Cortex of kidney (tissue), 1 donor: ENCODE data around the gene ACTN4.
"Not testable (repeated sequence)": the region's sequence is repeated elsewhere in the genome, so short reads cannot be mapped to it uniquely, and the experiment has no call there.

Source experiments
- DNase-seq: peaks from one replicate; lab custom pipeline; 2025; lab: John Stamatoyannopoulos, UW

ACTN4 gene

DNA sequence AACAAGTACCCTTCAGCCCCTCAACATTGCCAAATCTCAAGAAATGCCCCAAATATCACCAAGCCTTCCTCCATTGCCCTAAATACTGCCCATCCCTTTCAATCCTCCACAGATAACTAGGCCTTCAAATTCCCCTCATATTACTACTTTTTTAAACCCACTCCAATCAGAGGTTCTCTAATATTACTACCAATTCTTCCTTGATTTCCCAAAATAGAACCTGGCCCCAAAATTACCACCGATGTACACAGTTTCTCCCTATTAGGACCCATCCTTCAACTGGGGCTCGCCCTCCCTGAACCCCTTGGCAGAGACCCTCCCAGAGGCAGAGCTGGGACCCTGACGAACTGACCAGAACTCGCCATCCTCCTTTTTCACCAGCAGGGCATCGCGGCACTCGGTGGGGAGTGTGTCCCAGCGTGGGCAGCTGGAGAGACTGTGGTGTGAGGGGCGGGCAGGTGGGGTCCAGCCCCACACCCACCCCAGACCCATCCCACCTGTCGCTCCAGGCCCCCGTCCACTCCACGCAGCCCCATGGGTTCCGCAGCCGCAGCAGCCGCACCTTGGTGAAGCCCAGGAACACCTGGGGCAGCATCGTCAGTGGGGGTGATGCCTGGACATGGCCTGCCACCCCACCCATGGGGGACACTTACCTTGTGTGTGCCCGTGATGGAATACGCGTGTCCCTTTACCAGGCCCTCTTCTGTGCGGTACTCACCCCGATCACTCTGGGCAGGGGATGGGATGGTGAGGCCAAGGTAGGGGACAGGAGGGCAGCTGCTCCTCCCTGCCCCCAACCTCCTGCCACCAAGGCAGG lies 90.7 kb downstream of the ACTN4 start:
- DNase-seq: no peak

GRCh38 chr19:38739440-38740256 lies 92.2 kb downstream of the ACTN4 start:
- no peak for DNase-seq

DNA sequence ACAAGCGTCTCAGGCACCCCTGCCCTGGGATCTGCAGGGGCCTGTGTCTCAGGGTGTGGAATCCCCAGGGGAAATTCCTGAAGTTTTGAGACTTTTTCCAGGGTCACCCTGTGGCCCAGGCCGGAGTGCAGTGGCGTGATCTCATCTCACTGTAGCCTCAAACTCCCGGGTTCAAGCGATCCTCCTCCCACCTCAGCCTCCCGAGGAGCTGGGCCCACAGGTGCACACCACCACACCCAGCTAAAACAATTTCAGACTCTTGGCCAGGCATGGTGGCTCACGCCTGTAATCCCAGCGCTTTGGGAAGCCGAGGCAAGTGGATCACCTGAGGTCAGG lies 92.8 kb downstream of the ACTN4 start:
- DNase-seq: no peak

GRCh38 chr19:38740932-38741331 lies 93.5 kb downstream of the ACTN4 start:
- no peak for DNase-seq

DNA sequence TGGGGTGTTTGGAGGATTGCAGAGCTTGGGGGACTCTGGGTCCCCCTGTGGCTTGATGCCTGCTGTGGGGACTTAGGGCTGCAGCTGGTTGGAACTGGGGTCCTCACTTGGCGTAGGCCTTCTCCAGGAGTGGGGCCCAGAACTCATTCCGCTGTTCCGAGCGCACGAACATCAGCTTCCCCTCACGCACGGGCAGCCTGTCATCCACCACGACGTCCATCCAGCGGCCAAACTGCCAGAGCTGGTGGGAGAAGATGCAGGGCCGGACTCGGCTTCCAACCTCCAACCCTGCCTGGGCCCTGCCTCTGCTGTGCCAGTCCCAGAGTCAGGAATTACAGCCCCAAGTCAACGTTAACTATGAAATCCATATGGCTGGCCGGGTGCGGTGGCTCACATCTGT lies 94.2 kb downstream of the ACTN4 start:
- DNase-seq: no peak

DNA sequence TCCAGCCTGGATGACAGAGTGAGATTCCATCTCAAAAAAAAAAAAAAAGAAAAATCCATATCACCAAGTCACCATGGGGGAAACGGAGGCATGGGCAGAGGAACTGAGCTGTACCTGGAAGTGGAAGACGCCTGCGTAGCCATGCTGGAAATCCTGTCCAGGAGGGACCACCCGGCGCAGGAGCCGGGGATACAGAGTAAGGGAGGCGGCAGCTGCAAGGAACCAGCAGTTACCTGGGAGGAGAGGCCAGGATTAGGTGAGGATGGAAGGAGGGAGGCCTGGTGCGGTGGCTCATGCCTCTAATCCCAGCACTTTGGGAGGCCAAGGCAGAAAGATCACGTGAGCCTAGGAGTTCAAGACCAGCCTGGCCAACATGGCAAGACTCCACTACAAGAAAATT lies 94.8 kb downstream of the ACTN4 start:
- no peak for DNase-seq

GRCh38 chr19:38742906-38743305 lies 95.5 kb downstream of the ACTN4 start:
- DNase-seq: no peak

GRCh38 chr19:38743394-38744297 lies 96.2 kb downstream of the ACTN4 start:
- no peak for DNase-seq

- no peak for DNase-seq
These were observed 96.8 kb downstream of the ACTN4 start, which contains the start of gene CAPN12 for GRCh38 chr19:38744298-38744681. Gene CAPN12 (minus strand): TSS chr19:38744474. CDS start chr19:38744165, 309 bp downstream.

DNA sequence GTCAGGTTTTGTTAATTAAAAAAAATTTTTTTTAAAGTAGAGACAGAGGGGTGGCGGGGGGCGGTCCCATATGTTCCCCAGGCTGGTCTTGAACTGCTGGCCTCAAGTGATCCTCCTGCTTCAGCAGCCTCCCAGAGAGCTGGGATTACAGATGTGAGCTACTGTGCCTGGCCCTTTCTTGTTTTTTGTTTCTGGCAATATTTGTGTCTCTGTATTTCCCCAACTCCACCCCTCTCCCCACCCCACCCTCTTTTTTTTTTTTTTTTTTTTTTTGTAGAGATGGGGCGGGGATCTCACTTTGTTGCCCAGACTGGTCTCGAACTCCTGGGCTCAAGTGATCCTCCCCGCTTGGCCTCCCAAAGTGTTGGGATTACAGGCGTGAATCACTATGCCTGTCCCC lies 97.4 kb downstream of the ACTN4 start:
- no peak for DNase-seq

- DNase-seq: no peak
These were observed 97.9 kb downstream of the ACTN4 start for GRCh38 chr19:38745316-38745715.

GRCh38 chr19:38753783-38754182 lies 106.3 kb downstream of the ACTN4 start:
- DNase-seq: not testable (repeated sequence)

GRCh38 chr19:38754196-38754595 lies 106.7 kb downstream of the ACTN4 start:
- not testable (repeated sequence) for DNase-seq

- DNase-seq: no peak
These were observed 112.1 kb downstream of the ACTN4 start for GRCh38 chr19:38759590-38760003.

DNA sequence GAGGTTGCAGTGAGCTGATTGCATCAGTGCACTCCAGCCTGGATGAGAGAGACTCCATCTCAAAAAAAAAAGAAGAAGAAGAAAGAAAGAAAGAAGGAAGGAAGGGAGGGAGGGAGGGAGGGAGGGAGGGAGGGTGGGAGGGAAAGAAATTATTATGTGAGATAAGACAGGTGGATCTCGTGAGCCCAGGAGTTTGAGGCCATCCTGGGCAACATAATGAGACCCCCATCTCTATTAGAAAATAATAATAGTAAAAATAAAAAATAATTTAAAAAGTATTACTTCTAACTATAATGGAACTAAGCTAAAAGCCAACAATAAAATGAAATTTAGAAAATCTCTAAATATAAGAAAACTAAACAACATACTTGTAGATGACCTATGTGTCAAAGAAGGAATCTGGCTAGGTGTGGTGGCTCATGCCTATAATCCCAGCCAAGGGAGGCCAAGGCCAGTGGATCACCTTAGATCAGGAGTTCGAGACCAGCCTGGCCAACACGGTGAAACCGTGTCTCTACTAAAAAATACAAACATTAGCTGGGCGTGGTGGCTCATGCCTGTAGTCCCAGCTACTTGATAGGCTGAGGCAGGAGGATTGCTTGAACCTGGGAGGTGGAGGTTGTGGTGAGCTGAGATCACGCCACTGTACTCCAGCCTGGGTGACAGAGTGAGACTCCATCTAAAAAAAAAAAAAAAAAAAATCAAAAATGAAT lies 113.5 kb downstream of the ACTN4 start:
- DNase-seq: not testable (repeated sequence)

DNA sequence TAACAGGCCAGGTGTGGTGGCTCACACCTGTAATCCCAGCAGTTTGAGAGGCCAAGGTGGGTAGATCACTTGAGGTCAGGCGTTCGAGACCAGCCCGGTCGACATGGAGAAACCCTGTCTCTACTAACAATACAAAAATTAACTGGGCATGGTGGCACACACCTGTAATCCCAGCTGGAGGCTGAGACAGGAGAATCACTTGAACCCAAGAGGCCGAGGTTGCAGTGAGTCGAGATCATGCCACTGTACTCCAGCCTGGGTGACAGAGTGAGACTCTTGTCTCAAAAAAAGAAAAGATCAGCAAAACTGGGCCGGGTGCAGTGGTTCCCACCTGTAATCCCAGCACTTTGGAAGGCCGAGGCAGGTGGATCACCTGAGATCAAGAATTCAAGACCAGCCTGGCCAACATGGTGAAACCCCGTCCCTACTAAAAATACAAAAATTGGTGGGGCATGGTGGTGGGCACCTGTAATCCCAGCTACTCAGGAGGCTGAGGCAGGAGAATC lies 114.5 kb downstream of the ACTN4 start:
- DNase-seq: not testable (repeated sequence)

DNA sequence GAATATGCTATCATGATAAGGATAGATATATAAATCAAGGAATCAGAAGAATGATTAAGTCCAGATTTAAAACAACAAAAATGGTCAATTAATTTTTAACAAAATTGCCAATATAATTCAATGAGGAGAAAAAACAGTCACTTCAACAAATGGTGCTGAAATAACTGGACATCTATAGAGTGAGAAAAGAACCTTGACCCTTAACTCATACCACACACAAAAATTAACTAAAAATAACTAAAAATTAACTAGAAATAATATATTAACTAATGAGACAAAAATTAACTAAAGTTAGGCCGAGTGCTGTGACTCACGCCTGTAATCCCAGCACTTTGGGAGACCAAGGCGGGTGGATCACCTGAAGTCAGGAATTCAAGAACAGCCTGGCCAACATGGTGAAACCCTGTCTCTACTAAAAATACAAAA lies 116.4 kb downstream of the ACTN4 start:
- DNase-seq: no peak

GRCh38 chr19:38765214-38765613 lies 117.8 kb downstream of the ACTN4 start:
- DNase-seq: no peak

DNA sequence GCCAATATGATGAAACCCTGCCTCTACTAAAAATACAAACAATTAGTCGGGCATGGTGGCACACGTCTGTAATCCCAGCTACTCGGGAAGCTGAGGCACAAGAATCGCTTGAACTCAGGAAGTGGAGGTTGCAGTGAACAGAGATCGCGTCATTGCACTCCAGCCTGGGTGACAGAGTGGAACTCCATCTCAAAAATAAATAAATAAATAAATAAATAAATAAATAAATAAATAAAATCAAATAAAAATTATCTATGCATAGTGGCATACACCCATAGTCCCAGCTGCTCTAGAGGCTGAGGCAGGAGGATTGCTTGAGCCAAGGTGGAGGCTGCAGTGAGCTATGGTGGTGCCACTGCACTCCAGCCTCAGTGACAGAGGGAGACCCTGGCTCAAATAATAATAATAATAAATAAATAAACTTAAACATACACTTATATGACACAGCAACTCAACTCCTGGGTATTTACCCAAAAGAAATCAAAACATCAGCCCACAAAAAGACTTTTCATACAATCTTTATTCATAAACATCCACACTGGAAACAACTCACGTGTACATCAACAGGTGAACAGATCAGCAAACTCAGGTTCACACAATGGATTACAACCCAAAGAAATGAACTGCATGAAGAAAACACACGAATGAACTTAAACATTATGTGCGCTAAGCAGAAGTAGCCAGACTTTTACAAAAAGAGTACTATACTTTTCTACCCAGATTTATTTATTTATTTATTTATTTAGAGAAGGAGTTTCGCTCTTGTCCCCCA lies 119.0 kb downstream of the ACTN4 start:
- no peak for DNase-seq

DNA sequence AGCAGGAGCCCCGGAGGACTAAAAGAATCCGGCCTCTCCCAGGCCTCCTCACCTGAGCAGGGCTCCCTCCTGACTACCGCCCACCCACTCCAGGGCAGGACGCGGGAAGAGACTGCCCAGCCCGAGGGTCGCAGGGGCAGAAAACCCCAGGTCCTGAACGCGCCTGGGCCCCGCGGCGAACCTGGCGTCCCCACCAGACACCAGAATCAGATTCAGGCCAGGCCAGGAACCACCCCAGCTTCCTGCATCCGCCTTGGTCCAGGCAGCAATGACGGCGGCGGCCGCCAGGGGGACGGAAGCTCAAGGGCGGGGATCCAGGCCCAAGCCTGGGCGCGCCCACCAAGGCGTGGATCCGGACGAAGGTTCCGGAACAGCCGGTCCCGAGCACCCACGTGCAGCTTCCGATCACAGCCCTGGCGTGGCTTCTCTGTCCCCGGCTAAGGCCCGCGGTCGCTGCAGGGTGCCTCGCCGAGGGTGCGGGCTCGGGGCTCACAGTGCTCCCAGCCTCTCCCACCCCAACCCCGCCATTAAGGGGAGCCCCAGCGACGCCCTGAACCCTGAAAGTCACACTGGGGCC lies 122.3 kb downstream of the ACTN4 start:
- no peak for DNase-seq
